ENCODE data around the gene LRRC36.

LRRC36 gene

GRCh38 chr16:67326472-67327309 lies at the start of gene LRRC36, which contains the start of gene KCTD19:
LRRC36 (plus strand) TSS chr16:67326815; CDS start chr16:67326863, 48 bp downstream.
KCTD19 (minus strand) TSS chr16:67326741; CDS start chr16:67326707, 34 bp downstream.
- peak; percentile 46 for DNase-seq (ENCODE audit: extremely low spot score, insufficient read length, low read depth)
- no peak for FAIRE-seq

- FAIRE-seq (no peak), DNase-seq (ENCODE audit: extremely low spot score, insufficient read length, low read depth) (no peak)
Observed at GRCh38 chr16:67277294-67277998, 49.2 kb upstream of the LRRC36 start.

- DNase-seq (ENCODE audit: extremely low spot score, insufficient read length, low read depth) (no peak), FAIRE-seq (no peak)
Observed at GRCh38 chr16:67277999-67278772, 48.4 kb upstream of the LRRC36 start.

GRCh38 chr16:67278773-67279295 lies 47.8 kb upstream of the LRRC36 start:
- DNase-seq (ENCODE audit: extremely low spot score, insufficient read length, low read depth) (peak; percentile 58), FAIRE-seq (peak; percentile 21)

GRCh38 chr16:67279296-67280089 lies 47.1 kb upstream of the LRRC36 start, which contains the start of gene PLEKHG4:
PLEKHG4 (plus strand) TSS chr16:67279532; CDS start chr16:67280045, 513 bp downstream.
- peak; percentile 92 for DNase-seq (ENCODE audit: extremely low spot score, insufficient read length, low read depth)
- peak; percentile 51 for FAIRE-seq

GRCh38 chr16:67280090-67281015 lies 46.3 kb upstream of the LRRC36 start:
- DNase-seq (ENCODE audit: extremely low spot score, insufficient read length, low read depth) (no peak), FAIRE-seq (no peak)

- FAIRE-seq (no peak), DNase-seq (ENCODE audit: extremely low spot score, insufficient read length, low read depth) (no peak)
Observed at GRCh38 chr16:67281536-67282446, 44.8 kb upstream of the LRRC36 start.

- FAIRE-seq (no peak), DNase-seq (ENCODE audit: extremely low spot score, insufficient read length, low read depth) (no peak)
Observed at GRCh38 chr16:67282447-67282805, 44.2 kb upstream of the LRRC36 start.

GRCh38 chr16:67283039-67283825 lies 43.4 kb upstream of the LRRC36 start:
- FAIRE-seq (no peak), DNase-seq (ENCODE audit: extremely low spot score, insufficient read length, low read depth) (no peak)

- FAIRE-seq (no peak), DNase-seq (ENCODE audit: extremely low spot score, insufficient read length, low read depth) (no peak)
Observed at GRCh38 chr16:67283826-67284555, 42.6 kb upstream of the LRRC36 start.

- DNase-seq (ENCODE audit: extremely low spot score, insufficient read length, low read depth) (no peak), FAIRE-seq (no peak)
Observed at GRCh38 chr16:67284699-67285646, 41.6 kb upstream of the LRRC36 start.

GRCh38 chr16:67286441-67287235 lies 40.0 kb upstream of the LRRC36 start:
- FAIRE-seq (no peak), DNase-seq (ENCODE audit: extremely low spot score, insufficient read length, low read depth) (no peak)

- DNase-seq (ENCODE audit: extremely low spot score, insufficient read length, low read depth) (no peak), FAIRE-seq (no peak)
Observed at GRCh38 chr16:67287960-67288359, 38.7 kb upstream of the LRRC36 start.

GRCh38 chr16:67291461-67291860 lies 35.2 kb upstream of the LRRC36 start:
- FAIRE-seq (no peak), DNase-seq (ENCODE audit: extremely low spot score, insufficient read length, low read depth) (no peak)
